Fibroblast of mammary gland (primary cell): ENCODE data around the gene EIPR1.

Source experiments
- DNase-seq: peaks from one replicate; pipeline ENCODE4 v3.0.0-alpha.2; 2010; ENCODE audit warnings: low read depth
- H3K4me3 ChIP-seq: 2 replicates; pipeline ENCODE4 v1.5.1; 2011; ENCODE audit warnings: low read depth, mild to moderate bottlenecking, low read length, moderate library complexity; ENCODE audit not compliant: control insufficient read depth
- TF ChIP-seq, protein P1 (sequence below): conservative IDR thresholded peaks from 2 replicates; pipeline ENCODE4 v1.5.1; 2011; ENCODE audit warnings: low read depth, low read length, inconsistent platforms; ENCODE audit not compliant: control insufficient read depth, insufficient read depth

Gene EIPR1

GRCh38 chr2:3321825-3322224 lies 55.8 kb downstream of the EIPR1 start:
- TF ChIP-seq, protein P1, sequence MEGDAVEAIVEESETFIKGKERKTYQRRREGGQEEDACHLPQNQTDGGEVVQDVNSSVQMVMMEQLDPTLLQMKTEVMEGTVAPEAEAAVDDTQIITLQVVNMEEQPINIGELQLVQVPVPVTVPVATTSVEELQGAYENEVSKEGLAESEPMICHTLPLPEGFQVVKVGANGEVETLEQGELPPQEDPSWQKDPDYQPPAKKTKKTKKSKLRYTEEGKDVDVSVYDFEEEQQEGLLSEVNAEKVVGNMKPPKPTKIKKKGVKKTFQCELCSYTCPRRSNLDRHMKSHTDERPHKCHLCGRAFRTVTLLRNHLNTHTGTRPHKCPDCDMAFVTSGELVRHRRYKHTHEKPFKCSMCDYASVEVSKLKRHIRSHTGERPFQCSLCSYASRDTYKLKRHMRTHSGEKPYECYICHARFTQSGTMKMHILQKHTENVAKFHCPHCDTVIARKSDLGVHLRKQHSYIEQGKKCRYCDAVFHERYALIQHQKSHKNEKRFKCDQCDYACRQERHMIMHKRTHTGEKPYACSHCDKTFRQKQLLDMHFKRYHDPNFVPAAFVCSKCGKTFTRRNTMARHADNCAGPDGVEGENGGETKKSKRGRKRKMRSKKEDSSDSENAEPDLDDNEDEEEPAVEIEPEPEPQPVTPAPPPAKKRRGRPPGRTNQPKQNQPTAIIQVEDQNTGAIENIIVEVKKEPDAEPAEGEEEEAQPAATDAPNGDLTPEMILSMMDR: no peak
- no peak overlapping the region for H3K4me3 ChIP-seq
- DNase-seq: no peak

GRCh38 chr2:3320910-3321605 lies 56.6 kb downstream of the EIPR1 start:
- TF ChIP-seq, protein P1: no peak
- no peak for DNase-seq
- H3K4me3 ChIP-seq: no peak overlapping the region

GRCh38 chr2:3319745-3320566 lies 57.7 kb downstream of the EIPR1 start:
- no peak overlapping the region for H3K4me3 ChIP-seq
- TF ChIP-seq, protein P1: no peak
- no peak for DNase-seq

DNA sequence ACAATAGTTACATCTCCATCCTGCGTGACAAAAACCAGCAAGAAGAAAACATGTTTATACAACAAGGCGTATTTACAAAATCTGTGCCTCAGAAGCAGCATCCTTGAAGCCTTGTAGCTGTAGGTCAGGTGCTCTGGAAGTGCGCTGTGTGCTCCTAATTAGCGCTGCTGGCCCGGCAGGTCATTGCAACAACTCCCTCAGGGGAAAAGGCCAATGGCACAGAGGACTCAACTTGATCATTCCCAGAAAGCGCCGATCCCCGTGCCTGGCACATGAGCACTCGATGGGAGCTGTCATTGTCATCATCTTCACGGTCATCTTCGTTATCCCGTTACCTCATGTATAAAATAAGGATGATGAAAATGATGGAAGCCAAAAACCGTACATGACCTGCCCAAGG lies 58.5 kb downstream of the EIPR1 start:
- no peak overlapping the region for H3K4me3 ChIP-seq
- TF ChIP-seq, protein P1: no peak
- no peak for DNase-seq

- H3K4me3 ChIP-seq: no peak overlapping the region
- no peak for DNase-seq
- TF ChIP-seq, protein P1: no peak
Observed at GRCh38 chr2:3317871-3318590, 59.6 kb downstream of the EIPR1 start.

DNA sequence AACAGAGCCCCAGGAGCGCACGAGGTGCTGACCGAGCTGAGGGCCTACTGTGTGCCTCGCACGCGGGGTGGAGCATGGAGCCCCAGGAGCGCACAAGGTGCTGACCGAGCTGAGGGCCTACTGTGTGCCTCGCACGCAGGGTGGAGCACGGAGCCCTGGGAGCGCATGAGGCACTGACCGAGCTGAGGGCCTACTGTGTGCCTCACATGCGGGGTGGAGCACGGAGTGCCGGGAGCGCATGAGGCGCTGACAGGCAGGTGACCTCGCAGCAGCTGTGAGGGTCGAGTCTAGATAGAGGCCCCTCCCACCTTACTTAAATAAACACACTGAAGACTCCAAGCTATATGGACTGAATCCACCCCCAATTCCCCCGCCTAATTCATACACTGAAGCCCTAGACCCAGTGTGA lies 60.3 kb downstream of the EIPR1 start:
- TF ChIP-seq, protein P1: no peak
- DNase-seq: no peak
- H3K4me3 ChIP-seq: no peak overlapping the region
